GM12872 (cell line): Measurements from ENCODE around the gene DPH1.

Experiments used
- CTCF ChIP-seq: IDR thresholded peaks from 3 replicates; pipeline ENCODE4 v1.5.1; 2011; ENCODE audit warnings: low read depth, mild to moderate bottlenecking, low read length, moderate library complexity; ENCODE audit not compliant: insufficient read depth

The DPH1 gene

GRCh38 chr17:1999557-2000251 lies 30.2 kb upstream of the DPH1 start:
- no peak for TF ChIP-seq CTCF

GRCh38 chr17:2002767-2003329 lies 27.1 kb upstream of the DPH1 start:
- no peak for TF ChIP-seq CTCF

GRCh38 chr17:2003525-2003924 lies 26.4 kb upstream of the DPH1 start:
- no peak for TF ChIP-seq CTCF

- TF ChIP-seq CTCF: no peak
Observed at GRCh38 chr17:2004435-2004952, 25.5 kb upstream of the DPH1 start.

GRCh38 chr17:2008332-2009126 lies 21.4 kb upstream of the DPH1 start:
- TF ChIP-seq CTCF: no peak

GRCh38 chr17:2009737-2010136 lies 20.2 kb upstream of the DPH1 start:
- no peak for TF ChIP-seq CTCF

- no peak for TF ChIP-seq CTCF
Observed at GRCh38 chr17:2011411-2012371, 18.3 kb upstream of the DPH1 start.
